ENCODE data around the gene EIPR1.
"Not testable (repeated sequence)": the region's sequence is repeated elsewhere in the genome, so short reads cannot be mapped to it uniquely, and the experiment has no call there.

EIPR1 gene

GRCh38 chr2:3301001-3301400 is 76.6 kb downstream of the EIPR1 start:
- DNase-seq, result no peak

- no peak for DNase-seq
Observed at GRCh38 chr2:3300224-3300995, 77.2 kb downstream of the EIPR1 start.

GRCh38 chr2:3299703-3300102 is 77.9 kb downstream of the EIPR1 start:
- no peak for DNase-seq

GRCh38 chr2:3299130-3299529 is 78.5 kb downstream of the EIPR1 start:
- no peak for DNase-seq

- DNase-seq, result no peak
Observed at GRCh38 chr2:3298191-3298590, 79.4 kb downstream of the EIPR1 start.

- no peak for DNase-seq
Observed at GRCh38 chr2:3297523-3297922, 80.1 kb downstream of the EIPR1 start.

- DNase-seq, result no peak
Observed at GRCh38 chr2:3296182-3296972, 81.2 kb downstream of the EIPR1 start.

GRCh38 chr2:3294493-3294892 is 83.1 kb downstream of the EIPR1 start:
- DNase-seq, result no peak

GRCh38 chr2:3294069-3294468 is 83.5 kb downstream of the EIPR1 start:
- DNase-seq, result no peak

GRCh38 chr2:3293221-3293620 is 84.4 kb downstream of the EIPR1 start:
- DNase-seq, result no peak

GRCh38 chr2:3292416-3292815 is 85.2 kb downstream of the EIPR1 start:
- DNase-seq, result no peak

- no peak for DNase-seq
Observed at GRCh38 chr2:3291750-3292149, 85.9 kb downstream of the EIPR1 start.

- no peak for DNase-seq
Observed at GRCh38 chr2:3291113-3291512, 86.5 kb downstream of the EIPR1 start.

GRCh38 chr2:3290655-3291054 is 87.0 kb downstream of the EIPR1 start:
- DNase-seq, result no peak

GRCh38 chr2:3289971-3290370 is 87.6 kb downstream of the EIPR1 start:
- DNase-seq, result no peak

GRCh38 chr2:3289526-3289925 is 88.1 kb downstream of the EIPR1 start:
- no peak for DNase-seq

GRCh38 chr2:3289171-3289515 is 88.5 kb downstream of the EIPR1 start:
- no peak for DNase-seq

GRCh38 chr2:3288470-3289170 is 89.0 kb downstream of the EIPR1 start:
- no peak for DNase-seq

GRCh38 chr2:3287896-3288295 is 89.7 kb downstream of the EIPR1 start:
- no peak for DNase-seq

GRCh38 chr2:3286646-3287036 is 91.0 kb downstream of the EIPR1 start:
- not testable (repeated sequence) for DNase-seq

- no peak for DNase-seq
Observed at GRCh38 chr2:3285901-3286645, 91.5 kb downstream of the EIPR1 start.

- no peak for DNase-seq
Observed at GRCh38 chr2:3284657-3285630, 92.7 kb downstream of the EIPR1 start.
